H9 (cell line): ENCODE measurements around the gene GIT1. TPM values are rescaled to one million over a fixed set of nuclear protein-coding genes. Genes with fewer than 3 reads are reported as not detected.
"Not testable (repeated sequence)": the region's sequence is repeated elsewhere in the genome, so short reads cannot be mapped to it uniquely, and the experiment has no call there.

Source experiments
- DNase-seq: peaks from one replicate; pipeline ENCODE4 v3.0.0-alpha.2; 2017
- H2AFZ ChIP-seq: one replicate; pipeline ENCODE4 v1.6.1; 2013; ENCODE audit warnings: mild to moderate bottlenecking, low read length, control low read depth, moderate library complexity
- H2AK5ac ChIP-seq: 2 replicates; pipeline ENCODE4 v1.6.1; 2013; ENCODE audit warnings: low read length, control low read depth, mixed read lengths; ENCODE audit not compliant: insufficient read length
- H2BK120ac ChIP-seq: one replicate; pipeline ENCODE4 v1.6.1; 2013; ENCODE audit warnings: low read depth, mild to moderate bottlenecking, low read length, control low read depth, inconsistent platforms; ENCODE audit not compliant: poor library complexity, severe bottlenecking
- H2BK12ac ChIP-seq: 2 replicates; pipeline ENCODE4 v1.6.1; 2013; ENCODE audit warnings: low read length, control low read depth, mixed read lengths, low read depth; ENCODE audit not compliant: insufficient read length
- H2BK15ac ChIP-seq: 2 replicates; pipeline ENCODE4 v1.6.1; 2013; ENCODE audit warnings: low read depth, low read length, control low read depth
- H2BK20ac ChIP-seq: one replicate; pipeline ENCODE4 v1.6.1; 2013; ENCODE audit warnings: low read depth, mild to moderate bottlenecking, low read length, control low read depth, inconsistent platforms; ENCODE audit not compliant: poor library complexity, severe bottlenecking
- H2BK5ac ChIP-seq: 2 replicates; pipeline ENCODE4 v1.6.1; 2013; ENCODE audit warnings: low read length, control low read depth, mixed read lengths; ENCODE audit not compliant: insufficient read length
- H3K14ac ChIP-seq: 2 replicates; pipeline ENCODE4 v1.6.1; 2013; ENCODE audit warnings: low read length, control low read depth; ENCODE audit not compliant: insufficient read depth
- H3K18ac ChIP-seq: 2 replicates; pipeline ENCODE4 v1.6.1; 2013; ENCODE audit warnings: low read depth, mild to moderate bottlenecking, mixed read lengths, low read length, control low read depth; ENCODE audit not compliant: insufficient read length
- H3K23ac ChIP-seq: 2 replicates; pipeline ENCODE4 v1.6.1; 2013; ENCODE audit warnings: low read length, control low read depth, mixed read lengths, low read depth; ENCODE audit not compliant: insufficient read length
- H3K23me2 ChIP-seq: 2 replicates; pipeline ENCODE4 v1.6.1; 2013; ENCODE audit warnings: low read depth, mild to moderate bottlenecking, mixed read lengths, low read length, control low read depth; ENCODE audit not compliant: insufficient read length, poor library complexity, severe bottlenecking
- H3K27ac ChIP-seq: 2 replicates; pipeline ENCODE4 v1.5.1; 2013; ENCODE audit warnings: low read length, control low read depth, mixed read lengths, low read depth; ENCODE audit not compliant: insufficient read length
- H3K27me3 ChIP-seq: 2 replicates; pipeline ENCODE4 v1.6.1; 2013; ENCODE audit warnings: low read length, control low read depth, inconsistent platforms; ENCODE audit not compliant: insufficient read depth
- H3K4ac ChIP-seq: 2 replicates; pipeline ENCODE4 v1.6.1; 2013; ENCODE audit warnings: low read depth, mild to moderate bottlenecking, control low read depth, inconsistent platforms, low read length, moderate library complexity
- H3K4me1 ChIP-seq: 2 replicates; pipeline ENCODE4 v1.6.1; 2013; ENCODE audit warnings: low read length, control low read depth, inconsistent platforms; ENCODE audit not compliant: insufficient read depth
- H3K4me2 ChIP-seq: 2 replicates; pipeline ENCODE4 v1.6.1; 2013; ENCODE audit warnings: low read length, control low read depth, mixed read lengths; ENCODE audit not compliant: insufficient read length, insufficient read depth
- H3K56ac ChIP-seq: 2 replicates; pipeline ENCODE4 v1.6.1; 2013; ENCODE audit warnings: low read depth, mild to moderate bottlenecking, mixed read lengths, low read length, control low read depth; ENCODE audit not compliant: insufficient read length
- H3K79me1 ChIP-seq: 2 replicates; pipeline ENCODE4 v1.6.1; 2013; ENCODE audit warnings: low read depth, mild to moderate bottlenecking, moderate library complexity, low read length, control low read depth, inconsistent platforms; ENCODE audit not compliant: insufficient read depth, poor library complexity, severe bottlenecking
- H3K79me2 ChIP-seq: 2 replicates; pipeline ENCODE4 v1.6.1; 2013; ENCODE audit warnings: low read length, control low read depth, inconsistent platforms; ENCODE audit not compliant: insufficient read depth
- H3K9ac ChIP-seq: 2 replicates; pipeline ENCODE4 v1.6.1; 2013; ENCODE audit warnings: low read length, control low read depth, mixed read lengths; ENCODE audit not compliant: insufficient read length; ENCODE audit errors: extremely low read depth
- H3K9me3 ChIP-seq: one replicate; pipeline ENCODE4 v1.6.1; 2013; ENCODE audit warnings: low read depth, low read length, inconsistent platforms; ENCODE audit not compliant: control insufficient read depth
- H3T11ph ChIP-seq: one replicate; pipeline ENCODE4 v1.6.1; 2013; ENCODE audit warnings: mild to moderate bottlenecking, low read length, control low read depth, inconsistent platforms
- H4K20me1 ChIP-seq: one replicate; pipeline ENCODE4 v1.6.1; 2013; ENCODE audit not compliant: control insufficient read depth, insufficient read length, insufficient read depth
- H4K5ac ChIP-seq: 2 replicates; pipeline ENCODE4 v1.6.1; 2013; ENCODE audit warnings: low read depth, mild to moderate bottlenecking, mixed read lengths, low read length, control low read depth; ENCODE audit not compliant: insufficient read length
- H4K8ac ChIP-seq: replicated peaks from 2 replicates; pipeline ENCODE4 v1.6.1; 2013; ENCODE audit warnings: low read length, control low read depth, mixed read lengths, low read depth; ENCODE audit not compliant: insufficient read length
- H4K91ac ChIP-seq: 2 replicates; pipeline ENCODE4 v1.6.1; 2013; ENCODE audit warnings: low read depth, mild to moderate bottlenecking, moderate library complexity, mixed read lengths, low read length, control low read depth; ENCODE audit not compliant: insufficient read length
- H3K27ac Mint-ChIP-seq, 3 experiments: 2 replicates in 2 of 3; 3 replicates in 1 of 3; pipeline ENCODE4 v1.8.0; 2020 to 2021; ENCODE audit warnings: mixed read lengths in 3 of 3, mild to moderate bottlenecking in 1 of 3, moderate library complexity in 1 of 3
- H3K27me3 Mint-ChIP-seq: 2 replicates; pipeline ENCODE4 v1.8.0; 2021; ENCODE audit warnings: low read depth, mild to moderate bottlenecking, moderate library complexity, mixed read lengths
- H3K36me3 Mint-ChIP-seq, 3 experiments: 2 replicates in 2 of 3; 3 replicates in 1 of 3; pipeline ENCODE4 v1.8.0; 2020 to 2021; ENCODE audit warnings: low read depth in 3 of 3, mixed read lengths in 3 of 3; ENCODE audit not compliant: insufficient read depth in 1 of 3
- H3K4me1 Mint-ChIP-seq, 2 experiments: 2 replicates each; pipeline ENCODE4 v1.8.0; 2020; ENCODE audit warnings: mixed read lengths in 2 of 2
- H3K4me3 Mint-ChIP-seq, 2 experiments: 2 replicates in 1 of 2; 3 replicates in 1 of 2; pipeline ENCODE4 v1.8.0; 2020 to 2021; ENCODE audit warnings: mild to moderate bottlenecking in 2 of 2, mixed read lengths in 2 of 2, moderate library complexity in 1 of 2
- H3K9me3 Mint-ChIP-seq, 2 experiments: 2 replicates in 1 of 2; 3 replicates in 1 of 2; pipeline ENCODE4 v1.8.0; 2020; ENCODE audit warnings: mild to moderate bottlenecking in 2 of 2, mixed read lengths in 2 of 2, moderate library complexity in 1 of 2
- WGBS: extraction: QIAGEN DNeasy Blood & Tissue Kit; methylation state at CpG from one replicate; pipeline ENCODE4 v1.1.7; 2013; ENCODE audit warnings: missing lambda C conversion rate, low lambda C conversion rate, mixed read lengths; ENCODE audit not compliant: insufficient read length; ENCODE audit errors: extremely low coverage; 5-methylcytosine and 5-hydroxymethylcytosine counted together
- total RNA-seq: library from RNA; stranded (reverse); gene quantifications from 2 replicates; pipeline ENCODE4 v1.2.1, GENCODE V29; 2021
- TF ChIP-seq, protein P1 (sequence below): fragments of 200-600 bp; sonication (generic); conservative IDR thresholded peaks from 3 replicates; pipeline ENCODE4 v1.8.0; 2021; ENCODE audit warnings: antibody characterized with exemption, mild to moderate bottlenecking

The GIT1 gene
- total RNA-seq, 1 experiment from 2014 or later: 47.4 TPM

DNA sequence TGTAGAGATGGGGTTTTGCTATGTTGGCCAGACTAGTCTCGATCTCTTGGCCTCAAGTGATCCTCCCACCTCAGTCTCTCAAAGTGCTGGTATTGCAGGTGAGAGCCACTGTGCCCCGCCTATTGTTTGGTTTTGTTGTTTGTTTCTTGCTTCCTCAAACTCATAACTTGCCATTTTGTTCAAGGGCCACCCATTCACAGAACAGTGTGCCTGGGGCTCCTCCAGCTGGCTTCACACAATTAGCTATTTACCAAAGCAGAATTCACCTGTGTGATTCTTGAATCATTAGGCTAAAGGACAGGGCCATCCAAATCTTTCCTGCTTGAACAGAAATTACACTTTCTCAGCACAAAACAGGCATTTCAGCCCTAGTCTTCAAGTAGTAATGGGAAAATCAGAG is 29.8 kb downstream of the GIT1 start:
- H3K4me1 Mint-ChIP-seq: no peaks in the 10 kb centered on the region
- no peak for DNase-seq
- Histone ChIP-seq H3K18ac (no peak overlapping the region), H2BK20ac (no peak overlapping the region), H4K8ac (no peak overlapping the region), H2AFZ (no peak overlapping the region), H3K27me3 (peaks cover under 1% of the 10 kb centered on the region; the same call in 1 of the 2 replicates), H3T11ph (no peak overlapping the region), H3K9ac (no peak overlapping the region), H3K4ac (no peak overlapping the region), H3K23ac (no peak overlapping the region), H3K79me1 (no peaks in the 10 kb centered on the region), H2BK120ac (no peak overlapping the region), H3K79me2 (no peaks in the 10 kb centered on the region), H4K20me1 (no peaks in the 10 kb centered on the region), H2BK5ac (no peak overlapping the region), H2BK15ac (no peak overlapping the region), H3K14ac (no peak overlapping the region), H3K9me3 (no peaks in the 10 kb centered on the region), H3K4me1 (no peaks in the 10 kb centered on the region), H2AK5ac (no peak overlapping the region), H3K56ac (no peak overlapping the region), H4K91ac (no peak overlapping the region), H3K27ac (no peak overlapping the region), H4K5ac (no peak overlapping the region), H2BK12ac (no peak overlapping the region), H3K4me2 (no peak overlapping the region), H3K23me2 (no peaks in the 10 kb centered on the region)
- H3K27ac Mint-ChIP-seq: no peak overlapping the region
- WGBS: no CpG with 5 or more reads among the region's 2 CpGs
- peaks cover 21% of the 10 kb centered on the region for H3K27me3 Mint-ChIP-seq
- TF ChIP-seq, protein P1, sequence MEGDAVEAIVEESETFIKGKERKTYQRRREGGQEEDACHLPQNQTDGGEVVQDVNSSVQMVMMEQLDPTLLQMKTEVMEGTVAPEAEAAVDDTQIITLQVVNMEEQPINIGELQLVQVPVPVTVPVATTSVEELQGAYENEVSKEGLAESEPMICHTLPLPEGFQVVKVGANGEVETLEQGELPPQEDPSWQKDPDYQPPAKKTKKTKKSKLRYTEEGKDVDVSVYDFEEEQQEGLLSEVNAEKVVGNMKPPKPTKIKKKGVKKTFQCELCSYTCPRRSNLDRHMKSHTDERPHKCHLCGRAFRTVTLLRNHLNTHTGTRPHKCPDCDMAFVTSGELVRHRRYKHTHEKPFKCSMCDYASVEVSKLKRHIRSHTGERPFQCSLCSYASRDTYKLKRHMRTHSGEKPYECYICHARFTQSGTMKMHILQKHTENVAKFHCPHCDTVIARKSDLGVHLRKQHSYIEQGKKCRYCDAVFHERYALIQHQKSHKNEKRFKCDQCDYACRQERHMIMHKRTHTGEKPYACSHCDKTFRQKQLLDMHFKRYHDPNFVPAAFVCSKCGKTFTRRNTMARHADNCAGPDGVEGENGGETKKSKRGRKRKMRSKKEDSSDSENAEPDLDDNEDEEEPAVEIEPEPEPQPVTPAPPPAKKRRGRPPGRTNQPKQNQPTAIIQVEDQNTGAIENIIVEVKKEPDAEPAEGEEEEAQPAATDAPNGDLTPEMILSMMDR: no peak
- no peaks in the 10 kb centered on the region for H3K36me3 Mint-ChIP-seq
- H3K9me3 Mint-ChIP-seq: no peaks in the 10 kb centered on the region
- no peak overlapping the region for H3K4me3 Mint-ChIP-seq

DNA sequence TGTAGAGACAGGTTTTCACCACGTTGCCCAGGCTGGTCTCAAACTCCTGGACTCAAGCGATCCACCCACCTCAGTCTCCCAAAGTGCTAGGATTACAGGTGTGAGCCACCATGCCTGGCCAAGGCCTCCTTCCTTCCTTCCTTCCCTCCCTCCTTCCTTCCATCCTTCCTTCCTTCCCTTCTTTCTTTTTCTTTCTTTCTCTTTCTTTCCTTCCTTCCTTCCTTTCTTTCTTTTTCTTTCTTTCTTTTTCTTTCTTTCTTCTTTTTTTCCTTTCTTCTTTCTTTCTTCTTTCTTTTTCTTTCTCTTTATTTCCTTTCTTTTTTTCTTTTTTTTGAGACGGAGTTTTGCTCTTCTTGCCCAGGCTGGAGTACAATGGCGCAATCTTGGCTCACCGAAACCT is 31.3 kb downstream of the GIT1 start:
- H2AFZ ChIP-seq, H3K9me3 ChIP-seq, H3K14ac ChIP-seq, H3K4me1 Mint-ChIP-seq, H3K27ac ChIP-seq, H3K18ac ChIP-seq, H2BK12ac ChIP-seq, H2BK5ac ChIP-seq, H2BK120ac ChIP-seq, H3K23me2 ChIP-seq, H3K9me3 Mint-ChIP-seq, DNase-seq, H2AK5ac ChIP-seq, H3K79me2 ChIP-seq, H4K20me1 ChIP-seq, H3K27me3 ChIP-seq, H2BK20ac ChIP-seq, H3K4ac ChIP-seq, H3K27ac Mint-ChIP-seq, H3K56ac ChIP-seq, H4K91ac ChIP-seq, H3K9ac ChIP-seq, H3T11ph ChIP-seq, H3K4me2 ChIP-seq, H3K4me3 Mint-ChIP-seq, H3K79me1 ChIP-seq, H3K36me3 Mint-ChIP-seq, H4K8ac ChIP-seq, H3K4me1 ChIP-seq, H3K23ac ChIP-seq, H4K5ac ChIP-seq, H2BK15ac ChIP-seq: not testable (repeated sequence)
- H3K27me3 Mint-ChIP-seq: peaks cover 16% of the 10 kb centered on the region
- WGBS: no CpG with 5 or more reads among the region's 5 CpGs
